GM13977 (cell line): ENCODE data around the gene VSTM5.

Experiments
- DNase-seq: peaks from one replicate; pipeline ENCODE4 v3.0.0; 2012; ENCODE audit warnings: low spot score
- CTCF ChIP-seq: IDR thresholded peaks from 2 replicates; pipeline ENCODE4 v1.5.1; 2012; ENCODE audit warnings: mild to moderate bottlenecking, control low read depth; ENCODE audit not compliant: insufficient read depth; ENCODE audit errors: extremely low read depth, missing control alignments
- in situ Hi-C: fragments of 300-500 bp; cut with MboI; formaldehyde crosslinking; loops from one replicate; pipeline ENCODE4 v1.12.0; 2022; ENCODE audit warnings: low sequenced_read_pairs, low pct_unique_long_range_greater_than_20kb, mixed read lengths, inconsistent platforms; ENCODE audit not compliant: unreplicated experiment

VSTM5 gene

GRCh38 chr11:93821617-93822016 is 28.8 kb downstream of the VSTM5 start:
- DNase-seq, result no peak
- no peak for TF ChIP-seq CTCF
- in situ Hi-C loops, result no loop called here

- no peak for TF ChIP-seq CTCF
- DNase-seq, result no peak
- in situ Hi-C loops, result no loop called here
Measured at GRCh38 chr11:93820847-93821246, 29.6 kb downstream of the VSTM5 start.

- no peak for DNase-seq
- TF ChIP-seq CTCF, result no peak
- in situ Hi-C loops, result no loop called here
Measured at GRCh38 chr11:93819966-93820695, 30.3 kb downstream of the VSTM5 start.

GRCh38 chr11:93817426-93818348 is 32.7 kb downstream of the VSTM5 start:
- no peak for DNase-seq

GRCh38 chr11:93814966-93815633 is 35.3 kb downstream of the VSTM5 start:
- in situ Hi-C loops, result no loop called here
- no peak for DNase-seq
- TF ChIP-seq CTCF, result no peak

More at GRCh38 chr11:93817426-93818348, 32.7 kb downstream of the VSTM5 start:
- in situ Hi-C loops, result no loop called here
- TF ChIP-seq CTCF, result no peak

- TF ChIP-seq CTCF, result no peak
- in situ Hi-C loops, result no loop called here
Measured at GRCh38 chr11:93813974-93814373, 36.4 kb downstream of the VSTM5 start.

More at GRCh38 chr11:93813974-93814373, 36.4 kb downstream of the VSTM5 start:
- DNase-seq, result no peak
